BLaER1 (cell line): ENCODE results near the gene BCL2L13.

ENCODE experiments used
- H3K27ac ChIP-seq: shearing (Covaris generic); formaldehyde crosslinking; 2 replicates; pipeline ENCODE4 v1.8.1; 2022
- H3K27me3 ChIP-seq: shearing (Covaris generic); formaldehyde crosslinking; 2 replicates; pipeline ENCODE4 v1.8.1; 2022
- H3K36me3 ChIP-seq: shearing (Covaris generic); formaldehyde crosslinking; 2 replicates; pipeline ENCODE4 v1.8.1; 2022
- H3K4me1 ChIP-seq: shearing (Covaris generic); formaldehyde crosslinking; 2 replicates; pipeline ENCODE4 v1.8.1; 2022
- H3K4me2 ChIP-seq: shearing (Covaris generic); formaldehyde crosslinking; 2 replicates; pipeline ENCODE4 v1.8.1; 2022
- H3K4me3 ChIP-seq: shearing (Covaris generic); formaldehyde crosslinking; 2 replicates; pipeline ENCODE4 v1.8.1; 2022
- H3K9ac ChIP-seq: shearing (Covaris generic); formaldehyde crosslinking; 2 replicates; pipeline ENCODE4 v1.8.1; 2022
- H3K9me3 ChIP-seq: shearing (Covaris generic); formaldehyde crosslinking; 2 replicates; pipeline ENCODE4 v1.8.1; 2022
- H4K20me1 ChIP-seq: shearing (Covaris generic); formaldehyde crosslinking; 2 replicates; pipeline ENCODE4 v1.8.1; 2022
- Cebpa-rat ChIP-seq: shearing (Covaris generic); IDR thresholded peaks from 2 replicates; pipeline ENCODE4 v1.8.1; 2022

Gene BCL2L13

GRCh38 chr22:17767233-17768065 lies 128.9 kb downstream of the BCL2L13 start:
- Histone ChIP-seq H3K4me1 (peaks cover 75% of the 10 kb centered on the region), H3K27me3 (no peaks in the 10 kb centered on the region), H3K36me3 (peaks cover 22% of the 10 kb centered on the region), H3K4me3 (no peak overlapping the region), H4K20me1 (peaks cover 90% of the 10 kb centered on the region), H3K9me3 (no peaks in the 10 kb centered on the region), H3K4me2 (peak overlapping the region; percentile 49; the same call in 1 of the 2 replicates), H3K27ac (no peak overlapping the region), H3K9ac (no peak overlapping the region)
- TF ChIP-seq Cebpa-rat = no peak

GRCh38 chr22:17769013-17769715 lies 130.6 kb downstream of the BCL2L13 start:
- peaks cover 75% of the 10 kb centered on the region for H3K4me1 ChIP-seq
- peaks cover 22% of the 10 kb centered on the region for H3K36me3 ChIP-seq
- H3K27me3 ChIP-seq = no peaks in the 10 kb centered on the region
- peak overlapping the region; percentile 97 for H3K27ac ChIP-seq
- H4K20me1 ChIP-seq = peaks cover 84% of the 10 kb centered on the region
- TF ChIP-seq Cebpa-rat = no peak
- H3K4me3 ChIP-seq = no peak overlapping the region
- H3K4me2 ChIP-seq = peak overlapping the region; percentile 96
- peak overlapping the region; percentile 6; the same call in 1 of the 2 replicates for H3K9ac ChIP-seq
- no peaks in the 10 kb centered on the region for H3K9me3 ChIP-seq

DNA sequence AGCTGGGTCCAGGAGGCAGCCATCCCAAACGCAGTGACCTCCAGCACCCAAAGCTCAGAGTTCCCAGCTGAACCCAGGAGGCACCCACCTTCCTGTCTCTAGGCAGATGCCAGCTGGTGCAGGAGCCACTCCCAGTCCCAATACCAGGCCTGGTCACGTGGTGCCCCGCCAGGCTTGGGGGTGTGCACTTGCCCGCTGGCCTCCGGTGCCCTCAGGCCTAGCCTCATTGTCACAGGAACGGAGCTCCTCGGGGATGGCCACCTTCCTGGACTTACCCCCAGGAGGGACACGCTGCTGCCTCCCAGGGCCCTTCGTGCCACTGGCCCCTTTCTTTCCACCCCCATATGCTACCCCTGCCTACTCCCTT lies 131.1 kb downstream of the BCL2L13 start:
- Histone ChIP-seq H3K9ac (peak overlapping the region; percentile 6; the same call in 1 of the 2 replicates), H3K27ac (peak overlapping the region; percentile 97), H3K9me3 (no peaks in the 10 kb centered on the region), H3K4me2 (peak overlapping the region; percentile 96), H3K4me1 (peaks cover 73% of the 10 kb centered on the region), H3K27me3 (no peaks in the 10 kb centered on the region), H3K4me3 (no peak overlapping the region), H3K36me3 (peaks cover 22% of the 10 kb centered on the region), H4K20me1 (peaks cover 78% of the 10 kb centered on the region)
- TF ChIP-seq Cebpa-rat = no peak

GRCh38 chr22:17770180-17771077 lies 131.9 kb downstream of the BCL2L13 start:
- Histone ChIP-seq H4K20me1 (peaks cover 71% of the 10 kb centered on the region), H3K27me3 (no peaks in the 10 kb centered on the region), H3K36me3 (peaks cover 22% of the 10 kb centered on the region), H3K9me3 (no peaks in the 10 kb centered on the region), H3K4me2 (peak overlapping the region; percentile 96), H3K9ac (peak overlapping the region; percentile 68), H3K4me3 (no peak overlapping the region), H3K27ac (peak overlapping the region; percentile 97), H3K4me1 (peaks cover 74% of the 10 kb centered on the region)
- no peak for TF ChIP-seq Cebpa-rat

DNA sequence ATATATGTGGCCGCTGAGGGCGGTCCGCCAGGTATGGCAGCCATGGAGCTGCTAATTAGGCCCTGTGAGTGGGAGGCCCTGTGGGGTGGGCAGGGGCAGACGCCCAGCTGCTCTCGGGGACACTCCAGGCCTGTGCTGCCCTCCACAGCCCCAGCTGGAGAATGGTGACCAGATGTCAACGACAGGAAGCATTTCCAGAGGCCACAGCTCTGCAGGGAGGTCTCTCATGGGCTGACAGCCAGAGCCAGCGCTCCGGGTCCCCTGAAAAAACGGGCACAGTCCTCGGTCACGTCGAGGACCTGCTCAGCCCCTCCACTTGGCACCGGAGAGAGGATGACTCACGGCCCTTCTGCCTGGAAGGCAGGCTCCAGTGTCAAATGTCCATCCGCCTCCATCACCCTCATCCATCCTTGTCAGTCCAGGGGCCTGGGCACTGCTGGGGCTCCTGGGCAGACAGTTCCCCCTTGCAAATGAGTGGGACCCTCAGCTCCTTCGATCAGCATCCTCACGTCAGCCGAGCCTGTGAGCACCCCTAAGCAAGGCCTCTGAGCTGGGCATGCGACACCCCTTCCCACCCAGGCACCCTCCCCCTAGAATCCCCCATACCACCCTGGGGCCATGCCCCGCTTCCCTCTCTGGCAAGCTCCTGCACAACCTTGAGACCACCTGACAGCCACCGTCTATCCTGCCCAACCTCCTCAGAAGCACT lies 133.8 kb downstream of the BCL2L13 start:
- no peaks in the 10 kb centered on the region for H3K27me3 ChIP-seq
- H4K20me1 ChIP-seq = peaks cover 54% of the 10 kb centered on the region
- TF ChIP-seq Cebpa-rat = no peak
- H3K36me3 ChIP-seq = peaks cover 19% of the 10 kb centered on the region; the same call in 1 of the 2 replicates
- no peaks in the 10 kb centered on the region for H3K9me3 ChIP-seq
- H3K27ac ChIP-seq = peak overlapping the region; percentile 97
- peak overlapping the region; percentile 94 for H3K9ac ChIP-seq
- H3K4me1 ChIP-seq = peaks cover 87% of the 10 kb centered on the region
- H3K4me2 ChIP-seq = peak overlapping the region; percentile 96
- H3K4me3 ChIP-seq = peak overlapping the region; percentile 74

GRCh38 chr22:17772958-17773605 lies 134.5 kb downstream of the BCL2L13 start:
- Histone ChIP-seq H3K36me3 (peaks cover 19% of the 10 kb centered on the region; the same call in 1 of the 2 replicates), H3K4me1 (peaks cover 84% of the 10 kb centered on the region), H3K9ac (peak overlapping the region; percentile 94), H3K4me2 (peak overlapping the region; percentile 96), H3K27ac (peak overlapping the region; percentile 97), H4K20me1 (peaks cover 47% of the 10 kb centered on the region), H3K9me3 (no peaks in the 10 kb centered on the region), H3K27me3 (no peaks in the 10 kb centered on the region), H3K4me3 (peak overlapping the region; percentile 74)
- no peak for TF ChIP-seq Cebpa-rat

DNA sequence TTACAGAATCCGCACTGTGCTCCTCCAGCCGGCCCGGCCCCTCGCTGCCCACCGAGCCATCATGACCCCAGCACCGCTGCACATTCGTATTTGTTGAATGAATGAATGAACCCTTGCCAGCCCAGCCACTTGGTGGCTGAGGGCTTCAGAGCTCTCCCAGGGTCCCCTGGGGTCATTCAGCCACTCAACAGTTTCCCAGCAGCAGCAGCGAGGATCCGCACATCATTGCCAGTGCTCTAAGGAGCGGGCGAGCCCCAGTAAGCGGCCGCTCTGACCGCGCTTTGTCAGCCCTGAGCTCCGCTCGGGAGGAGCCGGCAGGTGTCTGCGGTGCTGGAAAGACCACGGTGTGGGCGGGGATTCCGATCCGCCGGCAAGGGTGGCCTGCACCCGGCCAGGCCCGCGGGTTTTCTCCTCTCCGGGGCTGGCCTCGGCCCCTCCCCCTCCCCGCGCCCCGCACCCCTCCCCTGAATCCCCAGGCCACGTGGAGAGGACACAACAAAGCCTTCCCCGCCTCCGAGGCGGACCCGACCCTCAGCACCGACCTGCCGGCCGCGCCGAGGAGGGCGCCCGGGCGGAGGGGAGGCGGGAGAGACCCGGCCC lies 135.1 kb downstream of the BCL2L13 start:
- Histone ChIP-seq H3K9me3 (no peaks in the 10 kb centered on the region), H3K27ac (peak overlapping the region; percentile 97), H3K4me1 (peaks cover 84% of the 10 kb centered on the region), H3K4me2 (peak overlapping the region; percentile 96), H3K4me3 (peak overlapping the region; percentile 74), H4K20me1 (peaks cover 43% of the 10 kb centered on the region), H3K36me3 (peaks cover 14% of the 10 kb centered on the region; the same call in 1 of the 2 replicates), H3K27me3 (no peaks in the 10 kb centered on the region), H3K9ac (peak overlapping the region; percentile 94)
- TF ChIP-seq Cebpa-rat = no peak

DNA sequence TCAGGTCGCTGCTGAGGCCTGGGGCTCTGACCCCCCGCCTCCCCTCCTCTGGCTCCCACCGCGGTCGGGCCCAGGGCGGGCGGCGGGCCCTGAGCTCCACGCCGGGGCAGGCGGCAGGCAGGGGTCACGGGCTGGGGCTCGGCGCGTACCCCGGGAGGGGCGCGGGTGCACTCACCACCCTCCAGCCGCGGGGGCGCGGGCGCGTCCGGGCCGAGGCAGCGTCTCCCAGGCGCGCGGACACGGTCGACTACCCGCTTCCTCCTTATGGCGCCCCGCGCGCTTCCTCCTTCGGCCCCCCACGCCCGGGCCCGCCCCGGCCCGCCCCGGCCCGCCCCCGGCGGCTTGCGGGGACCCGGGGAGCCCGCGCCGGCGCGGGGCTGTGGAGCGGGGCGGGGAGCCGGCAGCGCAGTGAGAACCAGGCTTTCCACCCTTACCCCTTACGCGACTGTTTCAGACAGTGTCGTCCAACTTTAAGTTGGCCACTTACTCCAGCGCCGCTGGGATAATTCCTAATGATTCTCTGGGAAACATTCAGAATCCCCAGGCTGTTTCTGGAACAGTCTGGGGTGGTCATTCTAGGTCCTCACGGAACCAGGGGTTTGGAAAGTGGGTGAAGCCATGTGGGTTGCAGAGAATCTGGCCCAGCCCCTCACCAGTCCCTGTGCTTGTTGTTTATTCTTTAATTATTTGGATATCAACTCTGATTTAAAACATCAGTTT lies 135.8 kb downstream of the BCL2L13 start, which contains the start of gene BID:
TSS of gene BID (minus strand) at position 264 of the 720 bp plus-strand sequence. CDS start 24,353 bp downstream, outside the sequence.
- H3K36me3 ChIP-seq = peaks cover 10% of the 10 kb centered on the region; the same call in 1 of the 2 replicates
- peak within 1 kb of the TSS; percentile 97 for H3K27ac ChIP-seq
- H3K4me1 ChIP-seq = peaks cover 84% of the 10 kb centered on the region
- H4K20me1 ChIP-seq = peaks cover 38% of the 10 kb centered on the region
- no peak for TF ChIP-seq Cebpa-rat
- no peaks in the 10 kb centered on the region for H3K9me3 ChIP-seq
- peak within 1 kb of the TSS; percentile 96 for H3K4me2 ChIP-seq
- H3K4me3 ChIP-seq = peak within 1 kb of the TSS; percentile 74
- H3K9ac ChIP-seq = peak within 1 kb of the TSS; percentile 94
- H3K27me3 ChIP-seq = no peaks in the 10 kb centered on the region
